SK-N-SH (cell line): ENCODE measurements around the gene EIF4H.

Experiments
- CHD2 ChIP-seq: fragments of 150-350 bp; IDR thresholded peaks from 2 replicates; pipeline ENCODE4 v1.6.1; 2018; ENCODE audit warnings: low read length; ENCODE audit not compliant: partially characterized antibody
- CTCF ChIP-seq: fragments of 200-600 bp; sonication (generic); IDR thresholded peaks from 2 replicates; pipeline ENCODE4 v1.6.1; 2017; ENCODE audit warnings: antibody characterized with exemption, mild to moderate bottlenecking, moderate library complexity
- ELF1 ChIP-seq: IDR thresholded peaks from 2 replicates; pipeline ENCODE4 v1.4.0; 2012
- FOXJ3 ChIP-seq: sonication (generic); formaldehyde crosslinking; IDR thresholded peaks from 2 replicates; pipeline ENCODE4 v1.5.1; 2020; ENCODE audit warnings: mild to moderate bottlenecking, missing genetic modification reagents
- MAX ChIP-seq: IDR thresholded peaks from 2 replicates; pipeline ENCODE4 v1.4.0; 2012; ENCODE audit warnings: low read depth
- NFIC ChIP-seq: IDR thresholded peaks from 2 replicates; pipeline ENCODE4 v1.4.0; 2012; ENCODE audit warnings: borderline replicate concordance
- RAD21 ChIP-seq: IDR thresholded peaks from 2 replicates; pipeline ENCODE4 v1.6.1; 2012; ENCODE audit warnings: mild to moderate bottlenecking, low read length
- RCOR1 ChIP-seq: fragments of 150-350 bp; IDR thresholded peaks from 2 replicates; pipeline ENCODE4 v1.6.1; 2017; ENCODE audit warnings: antibody characterized with exemption, low read length
- REST ChIP-seq: IDR thresholded peaks from 2 replicates; pipeline ENCODE4 v1.6.1; 2012; ENCODE audit warnings: mild to moderate bottlenecking, low read depth, low read length, moderate library complexity
- SMC3 ChIP-seq: IDR thresholded peaks from 2 replicates; pipeline ENCODE4 v1.6.1; 2012; ENCODE audit warnings: low read depth, low read length, improper control_type of control experiment
- USF1 ChIP-seq: IDR thresholded peaks from 2 replicates; pipeline ENCODE4 v1.4.0; 2012; ENCODE audit warnings: low read depth, borderline replicate concordance

- TF ChIP-seq RAD21 (no peak), RCOR1 (no peak), MAX (no peak), CTCF (no peak), CHD2 (no peak), USF1 (no peak), SMC3 (no peak), NFIC (no peak), FOXJ3 (no peak), ELF1 (no peak), REST (no peak)
Observed at GRCh38 chr7:74199551-74200355, 25.6 kb downstream of the EIF4H start.
